ENCODE measurements around the gene CDK16. TPM values are rescaled to one million over a fixed set of nuclear protein-coding genes. Genes with fewer than 3 reads are reported as not detected.

CDK16 gene
- total RNA-seq, 5 donors from 2014 or later (not counting 1 experiment from before 2014, with no cell fraction given): 54.7 to 139 (median 60.4) TPM

- DNase-seq (no peak), ATAC-seq (replicated peaks in 1 of 4) (no peak)
- Mint-ChIP-seq H3K27me3 (peaks cover 0 to 12% of the 10 kb centered on the region in 2 donors), H3K27ac (no peak overlapping the region), H3K4me1 (peaks cover 21 to 25% (median 22%) of the 10 kb centered on the region in 3 donors), H3K4me3 (no peak overlapping the region), H3K36me3 (peaks cover 28% of the 10 kb centered on the region), H3K9me3 (no peaks in the 10 kb centered on the region)
- CTCF ChIA-PET: no interaction called here
- POLR2A ChIA-PET: interaction anchor here in 1 of 2 donors (0.5 kb wide), 1 partner anchor 142 kb away, joined by 4 read pairs; no protein-coding TSS in a partner anchor
- no peak overlapping the region for H3K27ac ChIP-seq (ENCODE audit: low read length)
- H3K9me3 ChIP-seq: no peaks in the 10 kb centered on the region
- WGBS (ENCODE audit: insufficient coverage): 97% methylated on average over 6 of the region's 12 CpGs
- H3K27me3 ChIP-seq (replicated peaks in 1 of 2; ENCODE audit: control insufficient read depth in 2 of 2, extremely low read depth in 1 of 2, insufficient read depth in 2 of 2, low read length in 1 of 2): no peaks in the 10 kb centered on the region
- H3K4me3 ChIP-seq (ENCODE audit: control insufficient read depth in 1 of 2, extremely low read depth in 1 of 2, low read length in 1 of 2): no peak overlapping the region
- peaks cover 3 to 38% of the 10 kb centered on the region in 2 donors for H3K36me3 ChIP-seq (ENCODE audit: control insufficient read depth in 2 of 2, extremely low read depth in 1 of 2, insufficient read depth in 1 of 2, low read length in 1 of 2)
- H3K4me1 ChIP-seq (ENCODE audit: control insufficient read depth in 1 of 2, extremely low read depth in 1 of 2, insufficient read depth in 2 of 2, low read length in 2 of 2): peaks cover 2 to 4% of the 10 kb centered on the region in 2 experiments
Measured at GRCh38 chrX:47239898-47240545, 21.5 kb downstream of the CDK16 start.

- ATAC-seq (replicated peaks in 1 of 4) (no peak), DNase-seq (no peak)
- no peaks in the 10 kb centered on the region for H3K27me3 ChIP-seq (replicated peaks in 1 of 2; ENCODE audit: control insufficient read depth in 2 of 2, extremely low read depth in 1 of 2, insufficient read depth in 2 of 2, low read length in 1 of 2)
- peaks cover 24% of the 10 kb centered on the region for H3K36me3 Mint-ChIP-seq
- no peaks in the 10 kb centered on the region for H3K9me3 Mint-ChIP-seq
- no peak overlapping the region for H3K4me3 ChIP-seq (ENCODE audit: control insufficient read depth in 1 of 2, extremely low read depth in 1 of 2, low read length in 1 of 2)
- 93% methylated on average over 6 of the region's 7 CpGs for WGBS (ENCODE audit: insufficient coverage)
- no peaks in the 10 kb centered on the region for H3K9me3 ChIP-seq
- H3K27ac ChIP-seq (ENCODE audit: low read length): no peak overlapping the region
- peaks cover 0 to 12% of the 10 kb centered on the region in 2 donors for H3K27me3 Mint-ChIP-seq
- peaks cover 0 to under 1% of the 10 kb centered on the region in 2 experiments for H3K4me1 ChIP-seq (ENCODE audit: control insufficient read depth in 1 of 2, extremely low read depth in 1 of 2, insufficient read depth in 2 of 2, low read length in 2 of 2)
- no peak overlapping the region for H3K27ac Mint-ChIP-seq
- ChIA-PET POLR2A (interaction anchor here in 1 of 2 donors (0.5 kb wide), 1 partner anchor 402 kb away, joined by 3 read pairs; no protein-coding TSS in a partner anchor), CTCF (interaction anchor here in 1 of 2 donors (0.9 kb wide), 1 partner anchor 144 kb away, joined by 3 read pairs; no protein-coding TSS in a partner anchor)
- H3K4me3 Mint-ChIP-seq: no peak overlapping the region
- H3K36me3 ChIP-seq (ENCODE audit: control insufficient read depth in 2 of 2, extremely low read depth in 1 of 2, insufficient read depth in 1 of 2, low read length in 1 of 2): peaks cover 3 to 40% of the 10 kb centered on the region in 2 donors
- H3K4me1 Mint-ChIP-seq: peaks cover 15 to 20% (median 16%) of the 10 kb centered on the region in 3 donors
Measured at GRCh38 chrX:47240619-47241018, 22.1 kb downstream of the CDK16 start.

- no peak overlapping the region for H3K27ac Mint-ChIP-seq
- peaks cover 7 to 12% (median 8%) of the 10 kb centered on the region in 3 donors for H3K4me1 Mint-ChIP-seq
- CTCF ChIA-PET: interaction anchor here in 1 of 2 donors (0.9 kb wide), 1 partner anchor 143 kb away, joined by 3 read pairs; no protein-coding TSS in a partner anchor
- DNase-seq (no peak), ATAC-seq (replicated peaks in 1 of 4) (no peak)
- no peaks in the 10 kb centered on the region for H3K27me3 ChIP-seq (replicated peaks in 1 of 2; ENCODE audit: control insufficient read depth in 2 of 2, extremely low read depth in 1 of 2, insufficient read depth in 2 of 2, low read length in 1 of 2)
- WGBS (ENCODE audit: insufficient coverage): 100% methylated on average over 4 of the region's 18 CpGs
- no peaks in the 10 kb centered on the region for H3K4me1 ChIP-seq (ENCODE audit: control insufficient read depth in 1 of 2, extremely low read depth in 1 of 2, insufficient read depth in 2 of 2, low read length in 2 of 2)
- H3K36me3 ChIP-seq (ENCODE audit: control insufficient read depth in 2 of 2, extremely low read depth in 1 of 2, insufficient read depth in 1 of 2, low read length in 1 of 2): peaks cover 3 to 45% of the 10 kb centered on the region in 2 donors
- no peak overlapping the region for H3K4me3 Mint-ChIP-seq
- no peak overlapping the region for H3K27ac ChIP-seq (ENCODE audit: low read length)
- POLR2A ChIA-PET: interaction anchor here in 1 of 2 donors (0.5 kb wide), 1 partner anchor 402 kb away, joined by 3 read pairs; no protein-coding TSS in a partner anchor
- H3K36me3 Mint-ChIP-seq: peaks cover 31% of the 10 kb centered on the region
- no peaks in the 10 kb centered on the region for H3K9me3 ChIP-seq
- no peak overlapping the region for H3K4me3 ChIP-seq (ENCODE audit: control insufficient read depth in 1 of 2, extremely low read depth in 1 of 2, low read length in 1 of 2)
- H3K9me3 Mint-ChIP-seq: no peaks in the 10 kb centered on the region
- H3K27me3 Mint-ChIP-seq: peaks cover 0 to 12% of the 10 kb centered on the region in 2 donors
Measured at GRCh38 chrX:47241201-47242011, 22.9 kb downstream of the CDK16 start.

GRCh38 chrX:47242321-47242720 lies 23.8 kb downstream of the CDK16 start:
- peaks cover 0 to 8% (median under 1%) of the 10 kb centered on the region in 3 donors for H3K4me1 Mint-ChIP-seq
- H3K36me3 ChIP-seq (ENCODE audit: control insufficient read depth in 2 of 2, extremely low read depth in 1 of 2, insufficient read depth in 1 of 2, low read length in 1 of 2): peaks cover 3 to 46% of the 10 kb centered on the region in 2 donors
- peaks cover 0 to 12% of the 10 kb centered on the region in 2 donors for H3K27me3 Mint-ChIP-seq
- H3K9me3 ChIP-seq: no peaks in the 10 kb centered on the region
- WGBS (ENCODE audit: insufficient coverage): no CpG with 5 or more reads among the region's 10 CpGs
- ChIA-PET POLR2A (no interaction called here), CTCF (interaction anchor here in 1 of 2 donors (0.7 kb wide), 1 partner anchor 24 kb away, joined by 3 read pairs; the partner anchor contains the start of gene CDK16)
- no peak overlapping the region for H3K27ac Mint-ChIP-seq
- no peaks in the 10 kb centered on the region for H3K4me1 ChIP-seq (ENCODE audit: control insufficient read depth in 1 of 2, extremely low read depth in 1 of 2, insufficient read depth in 2 of 2, low read length in 2 of 2)
- H3K4me3 Mint-ChIP-seq: no peak overlapping the region
- H3K27me3 ChIP-seq (replicated peaks in 1 of 2; ENCODE audit: control insufficient read depth in 2 of 2, extremely low read depth in 1 of 2, insufficient read depth in 2 of 2, low read length in 1 of 2): no peaks in the 10 kb centered on the region
- DNase-seq (no peak), ATAC-seq (replicated peaks in 1 of 4) (no peak)
- H3K27ac ChIP-seq (ENCODE audit: low read length): no peak overlapping the region
- H3K9me3 Mint-ChIP-seq: no peaks in the 10 kb centered on the region
- H3K36me3 Mint-ChIP-seq: peaks cover 32% of the 10 kb centered on the region
- no peak overlapping the region for H3K4me3 ChIP-seq (ENCODE audit: control insufficient read depth in 1 of 2, extremely low read depth in 1 of 2, low read length in 1 of 2)

- no peak overlapping the region for H3K27ac Mint-ChIP-seq
- no peak overlapping the region for H3K4me3 ChIP-seq (ENCODE audit: control insufficient read depth in 1 of 2, extremely low read depth in 1 of 2, low read length in 1 of 2)
- H3K4me3 Mint-ChIP-seq: no peak overlapping the region
- ChIA-PET POLR2A (no interaction called here), CTCF (no interaction called here)
- peaks cover 35% of the 10 kb centered on the region for H3K36me3 Mint-ChIP-seq
- H3K9me3 ChIP-seq: no peaks in the 10 kb centered on the region
- H3K27ac ChIP-seq (ENCODE audit: low read length): no peak overlapping the region
- 100% methylated on average over 1 of the region's 14 CpGs for WGBS (ENCODE audit: insufficient coverage)
- H3K27me3 Mint-ChIP-seq: peaks cover 0 to 12% of the 10 kb centered on the region in 2 donors
- peaks cover 0 to 2% of the 10 kb centered on the region in 2 experiments for H3K27me3 ChIP-seq (replicated peaks in 1 of 2; ENCODE audit: control insufficient read depth in 2 of 2, extremely low read depth in 1 of 2, insufficient read depth in 2 of 2, low read length in 1 of 2)
- DNase-seq (no peak), ATAC-seq (replicated peaks in 1 of 4) (no peak)
- H3K4me1 Mint-ChIP-seq: peaks cover 0 to 5% (median 0%) of the 10 kb centered on the region in 3 donors
- no peaks in the 10 kb centered on the region for H3K4me1 ChIP-seq (ENCODE audit: control insufficient read depth in 1 of 2, extremely low read depth in 1 of 2, insufficient read depth in 2 of 2, low read length in 2 of 2)
- H3K36me3 ChIP-seq (ENCODE audit: control insufficient read depth in 2 of 2, extremely low read depth in 1 of 2, insufficient read depth in 1 of 2, low read length in 1 of 2): peaks cover 3 to 46% of the 10 kb centered on the region in 2 donors
- H3K9me3 Mint-ChIP-seq: no peaks in the 10 kb centered on the region
Measured at GRCh38 chrX:47243351-47243750, 24.9 kb downstream of the CDK16 start.

- WGBS (ENCODE audit: insufficient coverage): 92% methylated on average over 2 of the region's 16 CpGs
- ChIA-PET POLR2A (interaction anchor here (0.6 kb wide), 4 partner anchors 11 to 281 kb away, joined by 3 to 9 read pairs (median 6); no protein-coding TSS in a partner anchor), CTCF (no interaction called here)
- Histone ChIP-seq H3K27ac (ENCODE audit: low read length) (no peak overlapping the region), H3K9me3 (no peaks in the 10 kb centered on the region), H3K4me3 (ENCODE audit: control insufficient read depth in 1 of 2, extremely low read depth in 1 of 2, low read length in 1 of 2) (no peak overlapping the region), H3K4me1 (ENCODE audit: control insufficient read depth in 1 of 2, extremely low read depth in 1 of 2, insufficient read depth in 2 of 2, low read length in 2 of 2) (no peaks in the 10 kb centered on the region), H3K36me3 (ENCODE audit: control insufficient read depth in 2 of 2, extremely low read depth in 1 of 2, insufficient read depth in 1 of 2, low read length in 1 of 2) (peaks cover 3 to 45% of the 10 kb centered on the region in 2 donors), H3K27me3 (replicated peaks in 1 of 2; ENCODE audit: control insufficient read depth in 2 of 2, extremely low read depth in 1 of 2, insufficient read depth in 2 of 2, low read length in 1 of 2) (peaks cover 0 to 2% of the 10 kb centered on the region in 2 experiments)
- DNase-seq (no peak), ATAC-seq (replicated peaks in 1 of 4) (no peak)
- no peaks in the 10 kb centered on the region for H3K9me3 Mint-ChIP-seq
- H3K36me3 Mint-ChIP-seq: peaks cover 33% of the 10 kb centered on the region
- H3K4me1 Mint-ChIP-seq: peaks cover 0 to 5% (median 0%) of the 10 kb centered on the region in 3 donors
- no peak overlapping the region for H3K4me3 Mint-ChIP-seq
- no peak overlapping the region for H3K27ac Mint-ChIP-seq
- peaks cover 0 to 5% of the 10 kb centered on the region in 2 donors for H3K27me3 Mint-ChIP-seq
Measured at GRCh38 chrX:47244676-47245075, 26.2 kb downstream of the CDK16 start.

All from T-cell (primary cell).